GM12801 (cell line): ENCODE results near the gene KIAA1614.

Experiments used
- TF ChIP-seq, protein P1 (sequence below): IDR thresholded peaks from one replicate; pipeline ENCODE4 v1.5.1; 2011; ENCODE audit warnings: control low read depth; ENCODE audit not compliant: insufficient read length; ENCODE audit errors: extremely low read depth

The KIAA1614 gene

DNA sequence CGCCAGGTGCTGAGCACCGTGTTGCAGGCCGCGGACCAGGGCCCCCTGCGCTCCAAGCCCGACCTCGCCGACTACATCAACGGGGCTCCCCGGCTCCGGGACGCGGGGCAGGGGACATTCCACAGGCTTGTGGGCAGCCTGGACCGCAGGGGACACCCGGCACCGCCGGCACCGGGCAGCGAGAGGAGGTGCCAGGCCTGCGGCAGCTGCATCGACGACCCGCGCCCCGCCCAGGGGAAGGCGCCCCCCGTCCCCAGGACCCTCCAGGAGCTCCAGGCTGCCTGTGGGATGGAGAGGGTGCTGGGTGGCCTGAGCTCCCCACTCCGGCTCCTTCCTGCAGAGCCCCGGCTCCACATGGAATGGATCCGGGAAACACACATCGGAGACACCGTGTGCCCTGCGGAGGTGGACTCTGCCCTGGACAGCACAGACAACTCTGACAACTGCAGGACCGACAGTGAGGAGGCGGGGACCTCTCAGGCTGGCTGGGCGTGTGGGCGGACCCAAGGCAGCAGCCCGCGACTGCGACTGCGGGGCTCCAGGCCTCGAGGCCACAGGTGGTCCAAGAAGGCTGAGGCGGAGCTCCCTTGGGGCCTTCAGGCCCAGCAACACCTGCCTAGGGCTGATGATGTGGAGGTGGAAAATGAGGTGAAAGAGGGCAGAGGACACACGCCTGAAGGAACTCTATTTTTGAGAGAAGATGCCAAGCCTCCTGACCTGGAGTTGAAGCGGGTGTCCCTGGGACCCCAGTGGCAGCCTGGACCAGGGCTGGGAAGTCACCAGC is 22.8 kb downstream of the KIAA1614 start:
- TF ChIP-seq, protein P1, sequence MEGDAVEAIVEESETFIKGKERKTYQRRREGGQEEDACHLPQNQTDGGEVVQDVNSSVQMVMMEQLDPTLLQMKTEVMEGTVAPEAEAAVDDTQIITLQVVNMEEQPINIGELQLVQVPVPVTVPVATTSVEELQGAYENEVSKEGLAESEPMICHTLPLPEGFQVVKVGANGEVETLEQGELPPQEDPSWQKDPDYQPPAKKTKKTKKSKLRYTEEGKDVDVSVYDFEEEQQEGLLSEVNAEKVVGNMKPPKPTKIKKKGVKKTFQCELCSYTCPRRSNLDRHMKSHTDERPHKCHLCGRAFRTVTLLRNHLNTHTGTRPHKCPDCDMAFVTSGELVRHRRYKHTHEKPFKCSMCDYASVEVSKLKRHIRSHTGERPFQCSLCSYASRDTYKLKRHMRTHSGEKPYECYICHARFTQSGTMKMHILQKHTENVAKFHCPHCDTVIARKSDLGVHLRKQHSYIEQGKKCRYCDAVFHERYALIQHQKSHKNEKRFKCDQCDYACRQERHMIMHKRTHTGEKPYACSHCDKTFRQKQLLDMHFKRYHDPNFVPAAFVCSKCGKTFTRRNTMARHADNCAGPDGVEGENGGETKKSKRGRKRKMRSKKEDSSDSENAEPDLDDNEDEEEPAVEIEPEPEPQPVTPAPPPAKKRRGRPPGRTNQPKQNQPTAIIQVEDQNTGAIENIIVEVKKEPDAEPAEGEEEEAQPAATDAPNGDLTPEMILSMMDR, result no peak

DNA sequence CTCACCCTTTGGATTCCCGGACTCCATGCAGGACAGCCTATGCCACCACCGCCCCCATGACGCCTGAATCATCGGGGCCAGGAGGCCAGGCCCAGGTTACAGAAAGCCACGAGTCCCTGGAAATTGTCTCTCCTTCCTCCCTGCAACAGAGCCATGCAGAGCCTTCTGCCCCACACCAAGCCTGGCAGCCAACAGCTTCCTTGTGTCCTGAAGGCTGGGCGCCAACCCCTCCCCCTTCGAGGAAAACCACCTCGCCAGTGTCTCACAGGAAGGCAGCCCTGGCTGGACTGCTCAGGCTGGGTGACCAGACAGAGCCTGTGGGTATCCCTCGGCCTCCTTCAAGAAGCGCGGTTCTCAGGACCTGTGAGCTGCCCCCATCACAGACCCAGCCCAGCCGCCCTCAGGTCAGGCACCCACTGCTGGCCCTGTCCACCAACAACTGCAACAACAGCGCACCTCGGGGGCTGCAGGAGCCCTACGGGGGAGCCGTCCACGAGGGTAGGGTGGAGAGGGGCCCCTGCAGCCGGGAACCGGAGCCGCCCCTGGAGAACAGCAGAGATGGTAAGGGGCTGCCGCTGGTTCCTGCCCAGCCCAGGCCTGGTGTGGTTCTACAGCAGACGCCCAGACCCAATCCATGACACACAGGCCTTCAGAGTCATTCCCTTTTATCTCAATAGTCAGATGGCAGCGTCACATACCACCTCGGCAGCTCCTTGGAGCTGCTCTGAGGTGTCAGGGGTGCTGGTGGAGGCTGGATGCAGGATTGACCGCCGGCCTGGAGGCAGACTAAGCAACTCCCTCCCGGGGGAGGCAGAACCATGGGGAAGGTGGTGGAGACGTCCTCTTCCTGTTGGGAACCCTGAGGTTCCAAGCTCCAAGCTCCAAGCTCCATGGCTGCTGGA is 23.7 kb downstream of the KIAA1614 start:
- TF ChIP-seq, protein P1, result no peak

DNA sequence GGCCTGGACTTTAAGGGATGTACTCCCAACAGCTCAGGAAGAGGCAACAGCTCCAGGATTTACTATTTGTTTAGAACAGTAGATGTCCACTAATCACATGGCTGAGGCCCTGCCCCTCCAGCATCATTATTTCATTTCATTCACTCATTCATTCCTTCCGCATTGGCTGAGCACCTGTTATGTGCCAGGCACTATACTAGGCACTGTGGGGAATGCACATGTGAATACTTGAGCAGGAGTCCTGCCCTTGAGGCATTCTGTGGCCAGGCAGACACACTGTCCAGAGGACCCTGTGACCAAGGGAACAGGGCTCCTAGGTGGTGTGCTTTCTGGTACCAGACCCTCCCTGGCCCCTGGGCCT is 24.3 kb downstream of the KIAA1614 start:
- TF ChIP-seq, protein P1, result no peak

DNA sequence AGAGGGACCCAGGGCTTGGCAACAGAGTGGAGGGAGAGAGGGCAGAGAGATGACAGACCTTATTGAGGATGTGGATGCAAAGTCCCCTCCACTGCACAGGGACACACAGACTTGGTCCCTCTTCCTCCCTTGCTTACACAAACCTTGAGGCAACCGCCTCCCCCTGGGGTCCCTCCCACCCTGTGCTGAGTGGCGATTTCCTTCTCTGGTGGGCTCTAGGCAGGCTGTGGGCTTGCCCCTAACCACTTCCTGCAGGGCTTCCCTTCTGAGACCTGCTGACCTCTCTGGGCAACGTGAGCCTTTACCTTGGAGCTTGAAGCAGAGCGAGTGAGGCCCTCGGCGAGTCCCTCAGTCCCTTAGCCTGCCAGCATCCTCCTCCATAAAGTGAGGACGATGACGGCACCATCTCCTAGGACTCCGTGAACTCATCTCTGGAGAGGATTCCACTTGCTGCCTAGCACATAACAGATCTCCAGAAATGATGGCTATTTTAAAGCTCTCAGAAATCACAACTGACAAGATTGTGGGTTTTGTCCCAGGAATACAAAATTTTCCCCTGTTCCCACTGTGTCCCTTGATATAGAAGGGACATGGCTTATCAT is 25.0 kb downstream of the KIAA1614 start:
- TF ChIP-seq, protein P1, result no peak

DNA sequence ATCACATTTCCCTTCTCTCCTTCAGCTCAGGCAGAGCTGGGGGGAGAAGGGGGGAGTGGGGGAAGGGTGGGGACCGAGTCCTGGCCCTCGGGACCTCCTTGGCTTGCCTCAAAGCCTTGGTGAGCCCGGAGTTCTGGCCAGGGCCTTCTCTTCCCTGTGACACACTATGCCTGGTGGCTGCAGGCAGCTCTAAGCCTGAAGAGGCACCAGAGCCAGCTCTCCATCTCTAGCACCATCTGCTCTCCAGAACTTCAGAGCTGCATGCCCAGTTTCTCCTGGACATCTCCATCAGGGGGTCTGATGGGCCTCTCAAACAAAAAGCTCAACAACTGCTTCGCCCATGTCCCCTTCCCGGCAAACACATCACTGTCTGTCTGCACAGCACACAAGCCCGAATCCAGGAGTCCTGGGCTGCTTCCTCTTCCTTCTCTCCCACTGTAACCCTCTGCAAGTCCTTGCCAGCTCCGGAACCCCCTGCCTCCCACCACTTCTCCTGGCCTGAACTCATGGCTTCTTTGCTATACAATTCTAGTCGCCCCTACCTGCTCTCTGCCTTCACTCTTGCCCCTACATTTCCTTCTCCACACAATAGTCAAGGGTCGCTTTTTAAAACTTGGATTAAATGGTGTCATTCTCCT is 26.5 kb downstream of the KIAA1614 start:
- TF ChIP-seq, protein P1, result no peak

DNA sequence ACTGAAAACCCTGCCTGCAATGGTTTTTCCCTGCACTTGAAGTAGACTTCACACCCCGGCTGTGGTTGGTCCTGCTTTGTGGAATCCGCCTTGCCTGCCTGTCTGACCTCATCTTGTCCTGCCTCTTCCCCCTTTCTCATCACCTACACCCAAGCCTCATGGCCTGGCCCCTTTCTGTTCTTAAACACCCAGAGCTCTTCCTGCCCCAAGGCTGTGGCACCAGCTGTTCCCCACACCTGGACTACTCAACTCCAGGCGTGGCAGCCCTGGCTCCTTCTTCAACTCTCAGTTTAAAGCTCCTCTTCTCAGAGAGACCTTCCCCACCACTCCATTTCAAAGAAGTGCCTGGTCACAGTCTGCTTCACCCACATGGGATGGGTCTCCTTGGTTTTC is 27.0 kb downstream of the KIAA1614 start:
- TF ChIP-seq, protein P1, result no peak

DNA sequence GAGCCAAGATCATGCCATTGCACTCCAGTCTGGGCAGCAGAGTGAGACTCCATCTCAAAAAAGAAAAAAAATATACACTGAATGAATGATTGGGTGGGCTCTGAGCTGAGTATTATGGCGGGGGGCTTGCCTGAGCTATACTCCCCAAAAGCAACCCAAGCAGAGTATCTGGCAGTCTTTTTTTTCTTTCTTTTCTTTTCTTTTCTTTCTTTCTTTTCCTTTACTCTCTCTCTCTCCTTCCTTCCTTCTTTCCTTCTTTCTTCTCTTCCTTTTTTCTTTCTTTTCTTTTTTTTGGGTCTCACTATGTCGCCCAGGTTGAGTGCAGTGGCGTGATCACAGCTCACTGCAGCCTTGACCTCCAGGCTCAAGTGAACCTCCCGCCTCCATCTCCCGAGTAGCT is 27.7 kb downstream of the KIAA1614 start:
- TF ChIP-seq, protein P1, result no peak
